Caco-2 (cell line): Measurements from ENCODE around the gene SHANK2. TPM values are rescaled to one million over a fixed set of nuclear protein-coding genes. Genes with fewer than 3 reads are reported as not detected.

Source experiments
- BruUV-seq: library from RNA; stranded (reverse); fragments of 400-500 nt; replicated peaks from 2 replicates; lab custom pipeline; 2021; lab: Mats Ljungman, UMichigan
- CTCF ChIA-PET: fragments of 300-600 bp; sonication (Branson Sonifier 250); formaldehyde crosslinking; loops from one replicate; lab custom pipeline; 2022; ENCODE audit warnings: antibody characterized with exemption; lab: Charles Lee
- POLR2A ChIA-PET: fragments of 300-600 bp; sonication (Branson Sonifier 250); formaldehyde crosslinking; loops from one replicate; lab custom pipeline; 2022; ENCODE audit warnings: antibody characterized with exemption; lab: Charles Lee
- DNase-seq, 2 experiments: peaks; one replicate each; pipeline versions ENCODE4 v3.0.0 to v3.0.0-alpha.2; 2020 to 2022
- H3K27me3 ChIP-seq: replicated peaks from 2 replicates; pipeline ENCODE4 v1.6.0; 2011; ENCODE audit warnings: low read length; ENCODE audit not compliant: control insufficient read depth, insufficient read depth
- H3K36me3 ChIP-seq: 2 replicates; pipeline ENCODE4 v1.5.1; 2011; ENCODE audit warnings: low read length; ENCODE audit not compliant: control insufficient read depth, insufficient read depth
- H3K4me1 ChIP-seq: fragments of 250-450 bp; sonication (Bioruptor Pico); 2 replicates; pipeline ENCODE4 v1.5.1; 2020; ENCODE audit warnings: mild to moderate bottlenecking
- H3K4me3 ChIP-seq: 2 replicates; pipeline ENCODE4 v1.5.1; 2011; ENCODE audit warnings: low read depth, mild to moderate bottlenecking, control low read depth, low read length
- H3K9me3 ChIP-seq: fragments of 250-450 bp; sonication (Bioruptor Pico); 2 replicates; pipeline ENCODE4 v1.5.1; 2020; ENCODE audit warnings: mild to moderate bottlenecking, moderate library complexity
- H3K27ac Mint-ChIP-seq: one replicate; pipeline ENCODE4 v1.8.0; 2022; ENCODE audit warnings: mixed read lengths; ENCODE audit not compliant: unreplicated experiment
- H3K27me3 Mint-ChIP-seq: one replicate; pipeline ENCODE4 v1.8.0; 2022; ENCODE audit warnings: mixed read lengths; ENCODE audit not compliant: insufficient read depth, unreplicated experiment
- H3K36me3 Mint-ChIP-seq: one replicate; pipeline ENCODE4 v1.8.0; 2022; ENCODE audit warnings: mild to moderate bottlenecking, mixed read lengths; ENCODE audit not compliant: insufficient read depth, unreplicated experiment
- H3K4me1 Mint-ChIP-seq: one replicate; pipeline ENCODE4 v1.8.0; 2022; ENCODE audit warnings: low read depth, mixed read lengths; ENCODE audit not compliant: unreplicated experiment
- H3K4me3 Mint-ChIP-seq: one replicate; pipeline ENCODE4 v1.8.0; 2022; ENCODE audit warnings: mild to moderate bottlenecking, moderate library complexity, mixed read lengths; ENCODE audit not compliant: unreplicated experiment
- H3K9me3 Mint-ChIP-seq: one replicate; pipeline ENCODE4 v1.8.0; 2022; ENCODE audit warnings: mixed read lengths; ENCODE audit not compliant: unreplicated experiment
- intact Hi-C: fragments of 100-400 bp; cut with micrococcal nuclease; formaldehyde crosslinking; loops from one replicate; pipeline ENCODE4 v1.10.0; 2022; ENCODE audit not compliant: unreplicated experiment
- total RNA-seq: library from RNA; stranded (reverse); gene quantifications from 2 replicates; pipeline ENCODE4 v1.2.3, GENCODE V29; 2022
- TF ChIP-seq, protein P1 (sequence below), 2 experiments: fragments of 200-600 bp in 1 of 2; IDR thresholded peaks; 1 replicate in 1 of 2; 2 replicates in 1 of 2; pipeline versions ENCODE4 v1.5.1 to v1.8.0; 2011 to 2022; ENCODE audit warnings: antibody characterized with exemption in 1 of 2, control low read depth in 1 of 2, inconsistent platforms in 1 of 2, low read depth in 1 of 2, low read length in 1 of 2, mild to moderate bottlenecking in 1 of 2, moderate library complexity in 1 of 2; ENCODE audit not compliant: insufficient read depth in 1 of 2, severe bottlenecking in 1 of 2, unreplicated experiment in 1 of 2

The SHANK2 gene
- total RNA-seq, 1 experiment from 2014 or later = 177 TPM

GRCh38 chr11:71251761-71252268 is 562 bp downstream of the SHANK2 start:
- Mint-ChIP-seq H3K36me3 (peaks cover 56% of the 10 kb centered on the region), H3K4me1 (peaks cover 60% of the 10 kb centered on the region), H3K9me3 (no peaks in the 10 kb centered on the region), H3K4me3 (peak overlapping the region; percentile 83), H3K27me3 (no peaks in the 10 kb centered on the region), H3K27ac (peak overlapping the region; percentile 95)
- Histone ChIP-seq H3K36me3 (no peaks in the 10 kb centered on the region; the same call in 1 of the 2 replicates), H3K27me3 (no peaks in the 10 kb centered on the region), H3K9me3 (no peaks in the 10 kb centered on the region), H3K4me3 (peak overlapping the region; percentile 67), H3K4me1 (peaks cover 52% of the 10 kb centered on the region)
- TF ChIP-seq, protein P1, sequence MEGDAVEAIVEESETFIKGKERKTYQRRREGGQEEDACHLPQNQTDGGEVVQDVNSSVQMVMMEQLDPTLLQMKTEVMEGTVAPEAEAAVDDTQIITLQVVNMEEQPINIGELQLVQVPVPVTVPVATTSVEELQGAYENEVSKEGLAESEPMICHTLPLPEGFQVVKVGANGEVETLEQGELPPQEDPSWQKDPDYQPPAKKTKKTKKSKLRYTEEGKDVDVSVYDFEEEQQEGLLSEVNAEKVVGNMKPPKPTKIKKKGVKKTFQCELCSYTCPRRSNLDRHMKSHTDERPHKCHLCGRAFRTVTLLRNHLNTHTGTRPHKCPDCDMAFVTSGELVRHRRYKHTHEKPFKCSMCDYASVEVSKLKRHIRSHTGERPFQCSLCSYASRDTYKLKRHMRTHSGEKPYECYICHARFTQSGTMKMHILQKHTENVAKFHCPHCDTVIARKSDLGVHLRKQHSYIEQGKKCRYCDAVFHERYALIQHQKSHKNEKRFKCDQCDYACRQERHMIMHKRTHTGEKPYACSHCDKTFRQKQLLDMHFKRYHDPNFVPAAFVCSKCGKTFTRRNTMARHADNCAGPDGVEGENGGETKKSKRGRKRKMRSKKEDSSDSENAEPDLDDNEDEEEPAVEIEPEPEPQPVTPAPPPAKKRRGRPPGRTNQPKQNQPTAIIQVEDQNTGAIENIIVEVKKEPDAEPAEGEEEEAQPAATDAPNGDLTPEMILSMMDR (IDR thresholded peaks at IDR 0.05; ENCODE audit: insufficient read depth in 1 of 2, low read depth in 1 of 2, low read length in 1 of 2, severe bottlenecking in 1 of 2, unreplicated experiment in 1 of 2) = peak; percentile 54 to 87
- ChIA-PET CTCF (interaction anchor here (0.5 to 3.3 kb wide), 15 partner anchors 11 to 614 kb away, joined by 3 to 25 read pairs (median 5); partner anchors contain the start of genes DHCR7 and NADSYN1), POLR2A (interaction anchor here (0.5 to 3.1 kb wide), 10 partner anchors 8 to 330 kb away, joined by 3 to 86 read pairs (median 4); partner anchors contain the start of genes DHCR7 and NADSYN1)
- DNase-seq = peak; percentile 74 to 92
- intact Hi-C loops = loop anchor here (2.0 to 5.0 kb wide), 5 partner anchors 70 to 200 kb away; partner anchors contain the start of gene NADSYN1
- BruUV-seq = TSS peak; percentile 3

- Mint-ChIP-seq H3K9me3 (no peaks in the 10 kb centered on the region), H3K27ac (peak overlapping the region; percentile 82), H3K4me3 (peak overlapping the region; percentile 83), H3K4me1 (peaks cover 54% of the 10 kb centered on the region), H3K27me3 (no peaks in the 10 kb centered on the region), H3K36me3 (peaks cover 56% of the 10 kb centered on the region)
- CTCF ChIA-PET = interaction anchor here (0.6 to 3.3 kb wide), 12 partner anchors 10 to 202 kb away, joined by 3 to 25 read pairs (median 4); partner anchors contain the start of genes DHCR7 and NADSYN1
- H3K4me3 ChIP-seq = peak overlapping the region; percentile 67
- intact Hi-C loops = loop anchor here (5.0 kb wide), 2 partner anchors 69 to 201 kb away; partner anchors contain the start of gene NADSYN1
- POLR2A ChIA-PET = interaction anchor here (3.1 kb wide), 2 partner anchors 32 to 48 kb away, joined by 12 to 86 read pairs; no protein-coding TSS in a partner anchor
- DNase-seq = peak in 1 of 2 experiments; percentile 41
- H3K27me3 ChIP-seq = no peaks in the 10 kb centered on the region
- H3K4me1 ChIP-seq = peaks cover 47% of the 10 kb centered on the region
- no peaks in the 10 kb centered on the region; the same call in 1 of the 2 replicates for H3K36me3 ChIP-seq
- no peaks in the 10 kb centered on the region for H3K9me3 ChIP-seq
- TF ChIP-seq, protein P1 (IDR thresholded peaks at IDR 0.05; ENCODE audit: insufficient read depth in 1 of 2, low read depth in 1 of 2, low read length in 1 of 2, severe bottlenecking in 1 of 2, unreplicated experiment in 1 of 2) = no peak
- no TSS peak for BruUV-seq
Measured at GRCh38 chr11:71251151-71251721, 1.1 kb downstream of the SHANK2 start.

GRCh38 chr11:71250523-71251150 is 1.7 kb downstream of the SHANK2 start:
- peak overlapping the region; percentile 83 for H3K4me3 Mint-ChIP-seq

More at GRCh38 chr11:71250523-71251150, 1.7 kb downstream of the SHANK2 start:
- no peaks in the 10 kb centered on the region for H3K27me3 ChIP-seq
- no peaks in the 10 kb centered on the region for H3K9me3 ChIP-seq
- H3K4me3 ChIP-seq = peak overlapping the region; percentile 67
- peaks cover 41% of the 10 kb centered on the region for H3K4me1 ChIP-seq
- H3K27me3 Mint-ChIP-seq = no peaks in the 10 kb centered on the region
- peaks cover 48% of the 10 kb centered on the region for H3K4me1 Mint-ChIP-seq
- intact Hi-C loops = loop anchor here (5.0 kb wide), 2 partner anchors 68 to 202 kb away; partner anchors contain the start of gene NADSYN1
- H3K36me3 ChIP-seq = no peaks in the 10 kb centered on the region; the same call in none of the 2 replicates
- H3K9me3 Mint-ChIP-seq = no peaks in the 10 kb centered on the region
- BruUV-seq = no TSS peak
- CTCF ChIA-PET = interaction anchor here (1.4 to 2.8 kb wide), 2 partner anchors 164 to 197 kb away, joined by 6 to 17 read pairs; partner anchors contain the start of gene DHCR7
- peak in 1 of 2 experiments; percentile 35 for DNase-seq
- TF ChIP-seq, protein P1 (IDR thresholded peaks at IDR 0.05; ENCODE audit: insufficient read depth in 1 of 2, low read depth in 1 of 2, low read length in 1 of 2, severe bottlenecking in 1 of 2, unreplicated experiment in 1 of 2) = no peak
- peaks cover 62% of the 10 kb centered on the region for H3K36me3 Mint-ChIP-seq
- POLR2A ChIA-PET = no interaction called here
- peak overlapping the region; percentile 82 for H3K27ac Mint-ChIP-seq
